Lung (tissue), 12 donors: ENCODE results near the gene GMIP. TPM values are rescaled to one million over a fixed set of nuclear protein-coding genes. Genes with fewer than 3 reads are reported as not detected.

Experiments used
- ATAC-seq: fragments of 200-7000 bp; cut with Tn5 transposase; one replicate; pipeline ENCODE4 v1.9.1; 2020; ENCODE audit warnings: moderate number of reproducible peaks; ENCODE audit not compliant: insufficient read depth, low FRiP score
- DNase-seq, 3 donors: peaks; one replicate each; pipeline ENCODE4 v3.0.0-alpha.2; 2013 to 2017
- H3K27ac ChIP-seq, 2 donors: one replicate each; pipeline ENCODE4 v1.5.1; 2013; ENCODE audit warnings: mild to moderate bottlenecking in 2 of 2, moderate library complexity in 2 of 2, control low read depth in 1 of 2, inconsistent platforms in 1 of 2, low read depth in 1 of 2, low read length in 1 of 2
- H3K27me3 ChIP-seq, 3 donors: one replicate each; pipeline ENCODE4 v1.5.1; 2013; ENCODE audit warnings: low read length in 2 of 3; ENCODE audit not compliant: control insufficient read depth in 3 of 3, insufficient read depth in 3 of 3
- H3K36me3 ChIP-seq, 4 donors: one replicate each; pipeline ENCODE4 v1.5.1; 2013; ENCODE audit warnings: low read length in 4 of 4, mild to moderate bottlenecking in 1 of 4, moderate library complexity in 1 of 4; ENCODE audit not compliant: control insufficient read depth in 4 of 4, insufficient read depth in 4 of 4
- H3K4me1 ChIP-seq, 5 donors: one replicate each; pipeline ENCODE4 v1.5.1; 2013; ENCODE audit warnings: low read length in 5 of 5, mild to moderate bottlenecking in 2 of 5, moderate library complexity in 1 of 5; ENCODE audit not compliant: control insufficient read depth in 5 of 5, insufficient read depth in 5 of 5
- H3K4me3 ChIP-seq: one replicate; pipeline ENCODE4 v1.5.1; 2013; ENCODE audit warnings: mild to moderate bottlenecking, control low read depth, moderate library complexity
- H3K9ac ChIP-seq, 2 donors: one replicate each; pipeline ENCODE4 v1.5.1; 2013; ENCODE audit warnings: low read length in 2 of 2, control low read depth in 1 of 2; ENCODE audit not compliant: insufficient read depth in 1 of 2
- H3K9me3 ChIP-seq, 4 donors: one replicate each; pipeline ENCODE4 v1.5.1; 2013; ENCODE audit warnings: low read length in 3 of 4, mild to moderate bottlenecking in 1 of 4, moderate library complexity in 1 of 4; ENCODE audit not compliant: control insufficient read depth in 4 of 4, insufficient read depth in 3 of 4
- WGBS, 2 donors: extraction: QIAGEN DNeasy Blood & Tissue Kit; methylation state at CpG; one replicate each; pipeline ENCODE4 v1.1.7; 2013; 5-methylcytosine and 5-hydroxymethylcytosine counted together
- polyA plus RNA-seq, 2 donors: library from polyadenylated mRNA; stranded (reverse); fragments of 200-250 nt; gene quantifications; one replicate each; pipeline ENCODE4 v1.2.1, GENCODE V29; 2013
- total RNA-seq, 2 donors: library from RNA; depleted of rRNA in 1 of 2; stranded (reverse); fragments of >200 nt in 1 of 2; gene quantifications; one replicate each; pipeline ENCODE4 v1.2.1, GENCODE V29; 2014 to 2021
- TF ChIP-seq, protein P1 (sequence below): IDR thresholded peaks from 2 replicates; pipeline ENCODE4 v1.5.1; 2012; ENCODE audit warnings: mild to moderate bottlenecking; ENCODE audit errors: control extremely low read depth, extremely low read depth
- donor health status: control.
- donor health status: control.
- donor health status: Bipolar disorder and iron deficiency.
- donor health status: healthy.
- donor health status: DM: yes; HTN: yes; CAD: no.

GMIP gene
- total and polyA plus RNA-seq, 4 donors = 13.1 to 54.1 (median 31.6) TPM

DNA sequence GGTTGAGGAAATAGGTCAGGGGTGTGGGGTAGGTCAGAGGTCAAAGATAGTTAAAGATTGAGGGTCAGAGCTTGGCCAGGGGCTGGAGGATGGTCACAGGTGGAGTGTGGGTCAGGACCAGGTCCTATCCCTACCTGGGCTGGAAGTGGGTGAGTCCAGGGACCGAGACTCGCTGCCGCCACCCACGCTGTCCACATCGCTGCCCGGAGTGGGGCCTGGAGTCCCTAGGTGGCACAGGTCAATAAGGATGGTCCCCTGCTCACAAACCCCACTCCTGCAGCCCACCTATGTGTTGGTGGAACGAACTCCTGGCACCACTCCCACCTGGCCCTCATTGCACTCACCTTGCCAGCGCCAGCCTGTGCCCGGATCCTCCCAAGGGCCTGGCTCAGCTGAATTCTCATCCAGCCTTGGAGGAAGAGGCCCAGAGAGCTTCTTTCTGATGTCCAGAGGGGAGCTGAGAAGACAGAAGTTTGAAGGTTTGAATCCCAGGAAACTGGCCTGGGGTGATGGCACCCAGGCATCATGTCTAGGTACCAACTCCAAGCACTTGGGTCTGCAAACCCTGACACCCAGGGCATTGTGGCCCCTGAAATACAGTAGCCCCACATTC lies 6.8 kb downstream of the GMIP start:
- ATAC-seq = no peak
- H3K36me3 ChIP-seq = peaks cover 0 to 40% (median 18%) of the 10 kb centered on the region in 4 donors
- no peaks in the 10 kb centered on the region for H3K27me3 ChIP-seq
- 97 to 98% methylated on average over 9 of the region's 9 CpGs for WGBS, 2 donors
- no peak for DNase-seq
- no peaks in the 10 kb centered on the region for H3K9me3 ChIP-seq
- H3K4me1 ChIP-seq = no peaks in the 10 kb centered on the region
- H3K27ac ChIP-seq = no peak overlapping the region
- H3K9ac ChIP-seq = no peak overlapping the region
- TF ChIP-seq, protein P1, sequence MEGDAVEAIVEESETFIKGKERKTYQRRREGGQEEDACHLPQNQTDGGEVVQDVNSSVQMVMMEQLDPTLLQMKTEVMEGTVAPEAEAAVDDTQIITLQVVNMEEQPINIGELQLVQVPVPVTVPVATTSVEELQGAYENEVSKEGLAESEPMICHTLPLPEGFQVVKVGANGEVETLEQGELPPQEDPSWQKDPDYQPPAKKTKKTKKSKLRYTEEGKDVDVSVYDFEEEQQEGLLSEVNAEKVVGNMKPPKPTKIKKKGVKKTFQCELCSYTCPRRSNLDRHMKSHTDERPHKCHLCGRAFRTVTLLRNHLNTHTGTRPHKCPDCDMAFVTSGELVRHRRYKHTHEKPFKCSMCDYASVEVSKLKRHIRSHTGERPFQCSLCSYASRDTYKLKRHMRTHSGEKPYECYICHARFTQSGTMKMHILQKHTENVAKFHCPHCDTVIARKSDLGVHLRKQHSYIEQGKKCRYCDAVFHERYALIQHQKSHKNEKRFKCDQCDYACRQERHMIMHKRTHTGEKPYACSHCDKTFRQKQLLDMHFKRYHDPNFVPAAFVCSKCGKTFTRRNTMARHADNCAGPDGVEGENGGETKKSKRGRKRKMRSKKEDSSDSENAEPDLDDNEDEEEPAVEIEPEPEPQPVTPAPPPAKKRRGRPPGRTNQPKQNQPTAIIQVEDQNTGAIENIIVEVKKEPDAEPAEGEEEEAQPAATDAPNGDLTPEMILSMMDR = no peak
- H3K4me3 ChIP-seq = no peak overlapping the region

DNA sequence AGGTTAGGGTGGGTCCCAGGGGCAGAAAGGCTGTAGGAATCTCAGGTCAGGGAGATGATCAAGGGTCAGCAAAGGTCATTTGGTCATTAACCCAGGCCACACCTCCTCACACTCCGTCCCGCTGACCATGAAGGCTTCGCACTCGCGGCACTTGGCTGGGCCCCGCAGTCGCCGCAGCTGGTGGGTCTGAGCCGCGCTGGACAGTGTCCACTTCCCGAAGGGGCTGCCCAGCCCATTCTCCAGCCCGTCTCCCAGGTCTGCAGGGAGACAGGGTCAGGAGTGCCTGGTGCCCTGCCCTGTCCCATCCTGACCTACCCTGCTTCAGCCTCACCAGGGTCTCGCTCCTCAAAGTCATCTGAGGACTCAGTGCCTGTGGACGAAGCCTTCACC lies 8.1 kb downstream of the GMIP start:
- 97% methylated on average over 14 of the region's 14 CpGs for WGBS, 2 donors
- peaks cover 0 to 41% (median 18%) of the 10 kb centered on the region in 4 donors for H3K36me3 ChIP-seq
- TF ChIP-seq, protein P1 = no peak
- H3K4me3 ChIP-seq = no peak overlapping the region
- no peak overlapping the region for H3K27ac ChIP-seq
- no peak overlapping the region for H3K9ac ChIP-seq
- DNase-seq (no peak), ATAC-seq (no peak)
- no peaks in the 10 kb centered on the region for H3K27me3 ChIP-seq
- no peaks in the 10 kb centered on the region for H3K9me3 ChIP-seq
- H3K4me1 ChIP-seq = no peaks in the 10 kb centered on the region

DNA sequence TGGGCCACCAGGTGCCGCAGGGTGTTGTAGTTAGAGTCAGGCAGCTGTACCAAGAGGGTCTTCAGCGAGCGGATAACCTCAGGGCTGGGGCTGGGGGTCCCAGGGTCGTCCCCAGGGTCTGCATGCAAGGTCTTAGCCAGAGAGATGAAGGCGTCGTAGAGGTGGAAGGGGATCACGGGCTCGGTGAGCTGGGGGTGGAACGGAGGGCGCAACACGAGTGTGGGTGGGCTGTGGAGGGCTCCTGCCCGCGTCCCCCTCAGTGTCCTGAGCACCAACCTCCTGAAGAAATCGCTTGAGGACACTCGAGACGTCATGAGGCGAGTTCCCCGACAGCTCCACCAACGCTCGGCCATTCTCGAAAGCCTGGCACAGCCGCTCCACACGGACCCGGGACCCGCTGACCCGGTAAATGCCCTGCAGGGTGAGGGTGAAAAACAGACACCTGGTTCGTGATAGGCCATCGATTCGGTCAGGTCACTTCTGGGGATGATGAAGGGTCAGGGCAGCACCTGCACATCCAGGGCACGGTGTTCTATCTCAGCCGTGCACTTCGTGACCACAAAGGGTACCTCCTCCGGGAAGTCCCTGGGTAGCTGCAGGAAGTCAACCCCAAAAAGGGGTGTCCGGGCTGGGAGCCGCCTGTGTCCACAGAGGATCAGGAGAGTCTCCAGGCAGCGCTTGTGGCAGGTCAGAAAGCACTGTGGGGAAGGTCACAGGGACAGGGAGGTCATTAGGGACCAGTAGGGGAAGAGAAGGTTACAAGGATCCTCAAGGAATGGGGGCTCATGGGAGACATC lies 8.7 kb downstream of the GMIP start:
- Histone ChIP-seq H3K4me1 (no peaks in the 10 kb centered on the region), H3K36me3 (peaks cover 0 to 40% (median 18%) of the 10 kb centered on the region in 4 donors), H3K27ac (no peak overlapping the region), H3K9ac (no peak overlapping the region), H3K4me3 (no peak overlapping the region), H3K27me3 (no peaks in the 10 kb centered on the region), H3K9me3 (no peaks in the 10 kb centered on the region)
- DNase-seq (no peak), ATAC-seq (no peak)
- TF ChIP-seq, protein P1 = no peak
- 95% methylated on average over 36 of the region's 36 CpGs for WGBS, 2 donors
